CD14-positive monocyte (primary cell): ENCODE measurements around the gene SMAD6. TPM values are rescaled to one million over a fixed set of nuclear protein-coding genes. Genes with fewer than 3 reads are reported as not detected.

Experiments
- DNase-seq, 3 donors: peaks; one replicate each; pipeline ENCODE4 v3.0.0-alpha.2; 2011 to 2022
- H2AFZ ChIP-seq: 2 replicates; pipeline ENCODE4 v1.6.0; 2012; ENCODE audit warnings: mild to moderate bottlenecking, low read depth, low read length, inconsistent platforms; ENCODE audit not compliant: insufficient read depth, poor library complexity, severe bottlenecking
- H3K27ac ChIP-seq, 2 donors: 1 replicate in 1 of 2; 2 replicates in 1 of 2; pipeline ENCODE4 v1.5.1; 2012 to 2013; ENCODE audit warnings: low read length in 2 of 2, control low read depth in 1 of 2, inconsistent platforms in 1 of 2, low read depth in 1 of 2, mild to moderate bottlenecking in 1 of 2
- H3K27me3 ChIP-seq, 2 donors: one replicate each; pipeline versions ENCODE4 v1.6.0 to v1.6.1; 2011 to 2013; ENCODE audit warnings: low read length in 2 of 2; ENCODE audit not compliant: control insufficient read depth in 2 of 2, insufficient read depth in 2 of 2
- H3K36me3 ChIP-seq, 2 donors: replicated peaks in 1 of 2; 1 replicate in 1 of 2; 2 replicates in 1 of 2; pipeline versions ENCODE4 v1.5.1 to v1.6.1; 2012 to 2013; ENCODE audit warnings: low read length in 2 of 2, control low read depth in 1 of 2, inconsistent platforms in 1 of 2, mild to moderate bottlenecking in 1 of 2; ENCODE audit not compliant: insufficient read depth in 2 of 2, control insufficient read depth in 1 of 2
- H3K4me1 ChIP-seq, 2 donors: 1 replicate in 1 of 2; 2 replicates in 1 of 2; pipeline versions ENCODE4 v1.5.1 to v1.6.1; 2012 to 2013; ENCODE audit warnings: low read length in 2 of 2, control low read depth in 1 of 2, inconsistent platforms in 1 of 2, mild to moderate bottlenecking in 1 of 2, moderate library complexity in 1 of 2; ENCODE audit not compliant: insufficient read depth in 2 of 2, control insufficient read depth in 1 of 2
- H3K4me2 ChIP-seq: replicated peaks from 2 replicates; pipeline ENCODE3; 2012; ENCODE audit warnings: low read length, moderate library complexity, mild to moderate bottlenecking; ENCODE audit not compliant: poor library complexity, severe bottlenecking; ENCODE audit errors: extremely low read depth
- H3K4me3 ChIP-seq, 3 experiments: fragments of 200-600 bp in 1 of 3; sonication (generic) in 1 of 3; replicated peaks in 1 of 3; 1 replicate in 2 of 3; 2 replicates in 1 of 3; pipeline ENCODE4 v1.5.1; 2011 to 2013; ENCODE audit warnings: low read length in 3 of 3, mild to moderate bottlenecking in 3 of 3, control low read depth in 2 of 3, low read depth in 2 of 3, inconsistent platforms in 1 of 3, moderate library complexity in 1 of 3
- H3K79me2 ChIP-seq: 2 replicates; pipeline ENCODE4 v1.6.0; 2012; ENCODE audit warnings: mild to moderate bottlenecking, control low read depth, inconsistent platforms, low read length, moderate library complexity; ENCODE audit not compliant: insufficient read depth
- H3K9ac ChIP-seq: 2 replicates; pipeline ENCODE4 v1.6.0; 2017; ENCODE audit warnings: low read length, mild to moderate bottlenecking; ENCODE audit not compliant: insufficient read depth, poor library complexity, severe bottlenecking
- H3K9me3 ChIP-seq, 2 donors: replicated peaks in 1 of 2; 1 replicate in 1 of 2; 2 replicates in 1 of 2; pipeline versions ENCODE4 v1.5.1 to v1.6.1; 2012 to 2013; ENCODE audit warnings: low read length in 2 of 2, control low read depth in 1 of 2; ENCODE audit not compliant: control insufficient read depth in 1 of 2, insufficient read depth in 1 of 2
- H4K20me1 ChIP-seq: 2 replicates; pipeline ENCODE4 v1.6.0; 2012; ENCODE audit warnings: mild to moderate bottlenecking, low read length, control low read depth, moderate library complexity; ENCODE audit not compliant: insufficient read depth
- H3K27ac Mint-ChIP-seq, 7 donors: one replicate each; pipeline ENCODE4 v1.8.0; 2020; ENCODE audit warnings: mild to moderate bottlenecking in 7 of 7, mixed read lengths in 7 of 7, moderate library complexity in 6 of 7, inconsistent platforms in 2 of 7
- H3K27me3 Mint-ChIP-seq, 3 donors: one replicate each; pipeline ENCODE4 v1.8.0; 2021 to 2022; ENCODE audit warnings: low read depth in 3 of 3, mild to moderate bottlenecking in 3 of 3, mixed read lengths in 3 of 3, moderate library complexity in 3 of 3, inconsistent platforms in 1 of 3
- H3K36me3 Mint-ChIP-seq, 2 donors: one replicate each; pipeline ENCODE4 v1.8.0; 2020; ENCODE audit warnings: mixed read lengths in 2 of 2, inconsistent platforms in 1 of 2, mild to moderate bottlenecking in 1 of 2
- H3K4me1 Mint-ChIP-seq: one replicate; pipeline ENCODE4 v1.8.0; 2020; ENCODE audit warnings: mild to moderate bottlenecking, mixed read lengths
- H3K4me3 Mint-ChIP-seq, 2 donors: one replicate each; pipeline ENCODE4 v1.8.0; 2020; ENCODE audit warnings: mild to moderate bottlenecking in 2 of 2, mixed read lengths in 2 of 2, moderate library complexity in 1 of 2
- H3K9me3 Mint-ChIP-seq, 7 donors: one replicate each; pipeline ENCODE4 v1.8.0; 2020 to 2022; ENCODE audit warnings: mixed read lengths in 7 of 7, mild to moderate bottlenecking in 6 of 7, moderate library complexity in 6 of 7, inconsistent platforms in 2 of 7
- WGBS: methylation state at CpG from one replicate; pipeline ENCODE4 v1.1.5; 2013; ENCODE audit warnings: missing lambda C conversion rate; ENCODE audit not compliant: insufficient coverage; 5-methylcytosine and 5-hydroxymethylcytosine counted together
- intact Hi-C, 2 donors: fragments of 100-400 bp; cut with micrococcal nuclease; formaldehyde crosslinking; loops; one replicate each; pipeline versions ENCODE4 v1.15.0 to v1.15.1; 2023
- polyA plus RNA-seq, 3 donors: library from polyadenylated mRNA; depleted of rRNA in 1 of 3; unstranded in 2 of 3; stranded (reverse) in 1 of 3; fragments of 300-500 nt in 2 of 3; fragments of >200 nt in 1 of 3; fragmentation: Illumina TruSeq in 2 of 3; gene quantifications; 1 replicate in 2 of 3; 2 replicates in 1 of 3; pipeline ENCODE4 v1.2.3, GENCODE V29; 2012 to 2021
- TF ChIP-seq, protein P1 (sequence below): fragments of 200-600 bp; IDR thresholded peaks from one replicate; pipeline ENCODE4 v1.8.0; 2022; ENCODE audit warnings: antibody characterized with exemption, mild to moderate bottlenecking

The SMAD6 gene
- polyA plus RNA-seq, 3 donors: 0.31 TPM; not detected in 2

DNA sequence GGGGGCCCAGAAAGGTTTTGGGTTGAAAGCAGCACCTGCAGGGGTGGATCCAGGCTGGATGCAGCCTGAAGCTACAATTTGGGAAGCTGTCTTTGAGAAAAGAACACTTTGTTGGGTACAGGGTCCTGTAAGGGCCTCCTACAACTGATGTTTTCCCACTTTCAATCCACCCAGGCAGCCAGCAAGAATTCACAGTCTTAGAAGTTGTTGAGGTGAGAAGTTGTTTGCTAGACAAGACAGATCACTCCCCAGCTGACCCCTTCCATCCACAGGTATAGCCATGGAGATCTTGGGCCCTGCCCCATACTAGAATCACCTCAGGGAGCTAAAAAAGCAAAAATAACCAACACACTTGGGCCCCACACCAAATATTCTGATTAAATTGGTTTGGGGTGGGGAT is 10.3 kb upstream of the SMAD6 start:
- Histone ChIP-seq H2AFZ (no peak overlapping the region), H3K9ac (no peak overlapping the region), H3K27ac (no peak overlapping the region), H3K36me3 (no peaks in the 10 kb centered on the region), H3K4me3 (no peak overlapping the region), H4K20me1 (no peaks in the 10 kb centered on the region), H3K27me3 (no peaks in the 10 kb centered on the region), H3K4me1 (peaks cover 0 to 2% of the 10 kb centered on the region in 2 donors), H3K79me2 (no peaks in the 10 kb centered on the region), H3K9me3 (no peaks in the 10 kb centered on the region), H3K4me2 (no peak overlapping the region)
- Mint-ChIP-seq H3K4me1 (peaks cover 8% of the 10 kb centered on the region), H3K27ac (peak overlapping the region in 1 of 7 donors; percentile 40), H3K4me3 (no peak overlapping the region), H3K36me3 (no peaks in the 10 kb centered on the region), H3K9me3 (peaks cover 0 to 5% (median 0%) of the 10 kb centered on the region in 7 donors), H3K27me3 (peaks cover 0 to 3% (median under 1%) of the 10 kb centered on the region in 3 donors)
- intact Hi-C loops: no loop called here
- TF ChIP-seq, protein P1, sequence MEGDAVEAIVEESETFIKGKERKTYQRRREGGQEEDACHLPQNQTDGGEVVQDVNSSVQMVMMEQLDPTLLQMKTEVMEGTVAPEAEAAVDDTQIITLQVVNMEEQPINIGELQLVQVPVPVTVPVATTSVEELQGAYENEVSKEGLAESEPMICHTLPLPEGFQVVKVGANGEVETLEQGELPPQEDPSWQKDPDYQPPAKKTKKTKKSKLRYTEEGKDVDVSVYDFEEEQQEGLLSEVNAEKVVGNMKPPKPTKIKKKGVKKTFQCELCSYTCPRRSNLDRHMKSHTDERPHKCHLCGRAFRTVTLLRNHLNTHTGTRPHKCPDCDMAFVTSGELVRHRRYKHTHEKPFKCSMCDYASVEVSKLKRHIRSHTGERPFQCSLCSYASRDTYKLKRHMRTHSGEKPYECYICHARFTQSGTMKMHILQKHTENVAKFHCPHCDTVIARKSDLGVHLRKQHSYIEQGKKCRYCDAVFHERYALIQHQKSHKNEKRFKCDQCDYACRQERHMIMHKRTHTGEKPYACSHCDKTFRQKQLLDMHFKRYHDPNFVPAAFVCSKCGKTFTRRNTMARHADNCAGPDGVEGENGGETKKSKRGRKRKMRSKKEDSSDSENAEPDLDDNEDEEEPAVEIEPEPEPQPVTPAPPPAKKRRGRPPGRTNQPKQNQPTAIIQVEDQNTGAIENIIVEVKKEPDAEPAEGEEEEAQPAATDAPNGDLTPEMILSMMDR: no peak
- DNase-seq: no peak

DNA sequence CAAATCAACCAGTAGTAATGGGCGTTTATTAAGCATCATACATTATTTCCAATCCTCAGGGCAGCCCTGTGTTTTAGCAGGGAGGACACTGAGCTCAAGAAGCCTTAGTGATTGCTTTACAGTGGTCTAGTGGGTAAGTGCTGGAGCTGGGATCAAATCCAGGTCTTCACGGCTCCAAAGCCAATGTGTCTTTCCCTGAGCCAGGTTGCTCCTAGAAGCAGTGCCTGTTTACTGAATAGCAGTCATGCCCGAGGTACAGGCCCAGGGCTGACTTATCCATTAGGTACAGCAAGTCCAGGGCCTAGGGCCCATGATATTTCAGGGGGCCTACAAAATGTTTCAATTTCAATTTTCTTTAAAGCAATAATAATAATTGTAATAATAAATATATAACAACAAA is 9.6 kb upstream of the SMAD6 start:
- no peaks in the 10 kb centered on the region for H3K9me3 ChIP-seq

More for the DNA sequence above, 9.6 kb upstream of the SMAD6 start:
- no peak for DNase-seq
- Histone ChIP-seq H3K27ac (no peak overlapping the region), H3K4me3 (no peak overlapping the region), H3K4me2 (no peak overlapping the region), H3K79me2 (no peaks in the 10 kb centered on the region), H2AFZ (no peak overlapping the region), H4K20me1 (no peaks in the 10 kb centered on the region), H3K4me1 (peaks cover 0 to 2% of the 10 kb centered on the region in 2 donors), H3K27me3 (no peaks in the 10 kb centered on the region), H3K36me3 (no peaks in the 10 kb centered on the region), H3K9ac (no peak overlapping the region)
- Mint-ChIP-seq H3K27me3 (peaks cover 1 to 4% (median 3%) of the 10 kb centered on the region in 3 donors), H3K27ac (no peak overlapping the region), H3K4me1 (peaks cover 8% of the 10 kb centered on the region), H3K4me3 (no peak overlapping the region), H3K36me3 (no peaks in the 10 kb centered on the region), H3K9me3 (peaks cover 0 to 5% (median 0%) of the 10 kb centered on the region in 7 donors)
- TF ChIP-seq, protein P1: no peak
- intact Hi-C loops: no loop called here
- 83% methylated on average over 2 of the region's 3 CpGs for WGBS
